ENCODE measurements around the gene MS4A13.

MS4A13 gene

DNA sequence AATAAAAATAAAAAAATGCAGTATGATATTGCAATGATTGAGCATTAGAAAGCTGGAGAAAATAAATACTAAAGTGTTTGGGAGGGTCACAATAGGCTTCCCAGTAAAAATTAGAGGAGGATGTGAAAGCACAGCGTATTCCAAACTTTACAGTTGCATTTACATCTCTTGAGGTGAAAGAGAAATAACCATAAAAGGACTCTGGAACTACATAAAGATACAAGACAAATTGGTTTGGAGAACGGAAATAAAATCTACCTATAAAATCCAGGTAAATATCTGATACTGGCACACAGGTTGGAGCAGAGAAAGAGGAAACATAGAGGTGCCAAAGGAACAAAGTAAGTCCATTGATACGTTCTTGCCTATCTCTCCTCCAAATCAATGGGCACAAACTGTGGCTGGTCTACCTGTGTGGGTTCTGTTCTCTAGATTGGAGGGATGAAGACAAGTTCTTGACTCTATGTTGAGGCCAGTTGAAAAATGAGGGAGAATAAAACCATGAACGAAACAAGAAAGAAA is 22.6 kb upstream of the MS4A13 start, which contains the start of gene MS4A12:
Gene MS4A12 (plus strand): TSS at position 291 of the 522 bp plus-strand sequence. CDS start 4,541 bp downstream, outside the sequence.
- H3K4me3 ChIP-seq (ENCODE audit: control insufficient read depth, low read depth, low read length): no peak within 1 kb of the TSS
- TF ChIP-seq, protein P1, sequence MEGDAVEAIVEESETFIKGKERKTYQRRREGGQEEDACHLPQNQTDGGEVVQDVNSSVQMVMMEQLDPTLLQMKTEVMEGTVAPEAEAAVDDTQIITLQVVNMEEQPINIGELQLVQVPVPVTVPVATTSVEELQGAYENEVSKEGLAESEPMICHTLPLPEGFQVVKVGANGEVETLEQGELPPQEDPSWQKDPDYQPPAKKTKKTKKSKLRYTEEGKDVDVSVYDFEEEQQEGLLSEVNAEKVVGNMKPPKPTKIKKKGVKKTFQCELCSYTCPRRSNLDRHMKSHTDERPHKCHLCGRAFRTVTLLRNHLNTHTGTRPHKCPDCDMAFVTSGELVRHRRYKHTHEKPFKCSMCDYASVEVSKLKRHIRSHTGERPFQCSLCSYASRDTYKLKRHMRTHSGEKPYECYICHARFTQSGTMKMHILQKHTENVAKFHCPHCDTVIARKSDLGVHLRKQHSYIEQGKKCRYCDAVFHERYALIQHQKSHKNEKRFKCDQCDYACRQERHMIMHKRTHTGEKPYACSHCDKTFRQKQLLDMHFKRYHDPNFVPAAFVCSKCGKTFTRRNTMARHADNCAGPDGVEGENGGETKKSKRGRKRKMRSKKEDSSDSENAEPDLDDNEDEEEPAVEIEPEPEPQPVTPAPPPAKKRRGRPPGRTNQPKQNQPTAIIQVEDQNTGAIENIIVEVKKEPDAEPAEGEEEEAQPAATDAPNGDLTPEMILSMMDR (conservative IDR thresholded peaks at IDR 0.05; ENCODE audit: control insufficient read depth, insufficient read depth, low read depth, low read length): no peak
- DNase-seq (ENCODE audit: low read depth): no peak

DNA sequence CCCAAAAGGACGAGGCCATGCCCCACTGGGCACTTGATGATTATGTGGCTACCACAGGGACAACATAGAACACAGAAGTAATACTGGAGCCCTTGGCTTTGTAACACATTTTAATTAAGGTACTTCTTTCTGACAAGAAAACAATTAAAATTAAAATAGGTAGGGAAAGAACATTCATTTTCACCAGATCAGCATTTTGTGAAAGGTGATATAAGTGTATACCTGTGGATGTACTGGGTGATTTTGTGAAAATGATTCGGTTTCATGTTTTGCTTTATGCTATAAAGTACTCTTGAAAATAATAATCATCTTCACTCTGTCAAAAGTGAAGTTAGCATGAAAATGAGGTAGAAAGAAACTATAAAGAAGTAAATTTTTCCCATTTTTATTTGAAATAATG is 21.7 kb upstream of the MS4A13 start:
- DNase-seq (ENCODE audit: low read depth): no peak

DNA sequence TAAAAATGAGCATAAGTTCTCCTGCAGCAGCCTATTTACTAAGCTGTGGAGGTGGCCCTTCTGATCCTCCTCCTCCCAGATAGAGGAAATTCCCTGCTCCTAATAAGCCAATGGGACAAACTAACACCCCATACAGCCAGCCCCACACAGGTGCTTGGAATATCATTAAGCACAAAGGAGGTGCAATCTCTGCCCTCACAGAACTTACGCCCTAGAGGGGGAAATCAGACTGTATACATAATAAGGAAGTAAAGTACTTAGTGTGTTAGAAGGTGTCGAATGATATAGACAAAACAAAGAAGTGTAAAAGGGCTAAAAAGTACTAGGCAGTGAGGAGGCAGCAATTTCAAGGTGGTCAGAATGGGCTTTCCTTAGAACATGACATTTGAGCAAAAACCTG is 16.8 kb upstream of the MS4A13 start:
- no peak for DNase-seq (ENCODE audit: low read depth)

More for the DNA sequence above, 21.7 kb upstream of the MS4A13 start:
- TF ChIP-seq, protein P1 (conservative IDR thresholded peaks at IDR 0.05; ENCODE audit: control insufficient read depth, insufficient read depth, low read depth, low read length): no peak
- H3K4me3 ChIP-seq (ENCODE audit: control insufficient read depth, low read depth, low read length): no peak overlapping the region

DNA sequence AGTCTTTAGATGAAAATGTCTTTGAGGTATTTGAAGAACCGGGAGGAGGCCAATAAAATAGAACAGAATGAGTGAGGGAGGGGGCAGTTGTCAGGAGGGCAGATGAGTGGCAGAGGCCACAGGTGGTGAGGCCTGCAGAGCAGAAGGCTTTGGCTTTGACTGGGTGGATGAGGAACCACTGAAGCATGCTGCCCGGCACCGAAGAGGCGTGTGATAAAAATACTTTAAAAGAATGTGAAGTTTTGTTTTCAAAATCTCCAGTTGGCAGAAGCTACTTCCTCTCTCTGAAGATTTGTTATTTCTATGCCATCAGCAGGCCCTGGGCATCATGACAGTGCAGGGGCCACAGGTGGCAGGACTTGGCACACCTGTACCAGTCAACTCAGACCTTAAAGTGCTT is 16.3 kb upstream of the MS4A13 start:
- TF ChIP-seq, protein P1 (conservative IDR thresholded peaks at IDR 0.05; ENCODE audit: control insufficient read depth, insufficient read depth, low read depth, low read length): no peak
- no peak for DNase-seq (ENCODE audit: low read depth)
- H3K4me3 ChIP-seq (ENCODE audit: control insufficient read depth, low read depth, low read length): no peak overlapping the region

More for the DNA sequence above, 16.8 kb upstream of the MS4A13 start:
- TF ChIP-seq, protein P1 (conservative IDR thresholded peaks at IDR 0.05; ENCODE audit: control insufficient read depth, insufficient read depth, low read depth, low read length): no peak
- no peak overlapping the region for H3K4me3 ChIP-seq (ENCODE audit: control insufficient read depth, low read depth, low read length)

DNA sequence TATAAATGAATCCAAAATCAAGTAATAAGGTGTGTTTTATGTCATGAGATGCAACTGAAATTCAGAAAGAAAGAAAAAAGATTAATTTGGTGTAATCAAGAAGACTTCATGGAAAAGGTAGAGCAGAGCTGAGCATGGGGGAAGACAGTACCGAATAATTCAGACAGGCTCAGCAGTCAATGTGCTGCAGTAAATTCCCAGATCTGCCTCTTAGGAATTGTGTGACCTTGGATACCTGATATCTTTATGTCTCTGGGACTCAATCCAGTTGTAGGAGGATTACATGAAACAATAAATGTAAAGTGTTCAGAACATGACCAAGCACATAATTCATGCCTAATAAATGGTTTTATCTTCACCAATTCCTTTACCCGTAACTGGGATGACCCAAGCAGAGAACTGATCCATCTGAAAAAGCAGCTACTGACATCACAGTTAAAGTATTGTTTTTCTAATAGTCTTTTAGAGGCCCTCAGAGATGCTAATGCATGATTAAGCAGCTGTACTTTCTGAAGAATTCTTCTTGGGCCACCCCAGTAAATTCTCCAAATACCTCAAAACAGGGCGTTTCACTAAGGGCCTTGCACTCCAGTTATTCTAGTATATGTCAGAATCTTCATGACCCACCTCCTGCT is 14.8 kb upstream of the MS4A13 start:
- no peak for DNase-seq (ENCODE audit: low read depth)
- TF ChIP-seq, protein P1 (conservative IDR thresholded peaks at IDR 0.05; ENCODE audit: control insufficient read depth, insufficient read depth, low read depth, low read length): no peak

DNA sequence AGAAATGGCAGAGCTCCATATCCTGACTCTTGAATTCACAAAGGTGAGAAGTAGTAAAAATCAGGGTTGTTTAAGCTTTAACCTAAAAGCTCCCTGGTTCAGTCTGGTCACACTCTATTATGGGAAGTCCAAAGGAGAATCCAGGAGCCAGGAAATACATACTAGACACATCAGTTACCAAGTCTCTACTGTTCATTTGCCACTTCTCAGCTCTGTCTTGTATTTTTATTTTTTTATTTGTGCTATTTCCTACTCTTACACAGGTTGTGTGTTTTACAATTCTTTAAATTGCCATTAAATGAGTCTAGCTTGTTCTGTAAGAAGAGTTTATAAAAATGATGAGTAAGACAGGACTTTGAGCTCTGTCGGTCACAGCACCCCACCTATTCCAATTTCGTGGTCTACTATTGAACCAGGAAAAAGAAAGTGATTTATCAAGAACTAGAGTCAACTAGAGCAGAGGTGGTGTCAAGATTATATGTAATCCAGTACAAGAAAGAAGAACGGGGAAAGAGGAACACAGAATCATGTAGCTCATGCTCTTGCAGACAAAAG is 12.9 kb upstream of the MS4A13 start:
- H3K4me3 ChIP-seq (ENCODE audit: control insufficient read depth, low read depth, low read length): no peak overlapping the region
- DNase-seq (ENCODE audit: low read depth): no peak
- TF ChIP-seq, protein P1 (conservative IDR thresholded peaks at IDR 0.05; ENCODE audit: control insufficient read depth, insufficient read depth, low read depth, low read length): no peak

More for the DNA sequence above, 14.8 kb upstream of the MS4A13 start:
- no peak overlapping the region for H3K4me3 ChIP-seq (ENCODE audit: control insufficient read depth, low read depth, low read length)

Measured in fibroblast of mammary gland (primary cell).